Measurements from ENCODE around the gene CRB3. TPM values are rescaled to one million over a fixed set of nuclear protein-coding genes. Genes with fewer than 3 reads are reported as not detected.
A peak's percentile ranks its signal among the peaks of the same experiment; 100 is the strongest.

Gene CRB3
- total and polyA plus RNA-seq, 9 donors: 0.11 to 2.0 (median 0.51) TPM; not detected in 4

GRCh38 chr19:6509118-6509971 lies 45.3 kb downstream of the CRB3 start:
- H3K36me3 ChIP-seq (ENCODE audit: control insufficient read depth, insufficient read depth, low read length): no peaks in the 10 kb centered on the region
- WGBS (ENCODE audit: insufficient coverage): 80% methylated on average over 13 of the region's 20 CpGs
- H3K27me3 ChIP-seq (ENCODE audit: control insufficient read depth, insufficient read depth, low read length): no peaks in the 10 kb centered on the region
- H3K9me3 ChIP-seq (replicated peaks; ENCODE audit: control insufficient read depth, low read depth, low read length): no peaks in the 10 kb centered on the region
- H3K27ac ChIP-seq (ENCODE audit: low read length): no peak overlapping the region
- DNase-seq: no peak
- H3K4me1 ChIP-seq (ENCODE audit: control insufficient read depth, insufficient read depth, low read length): no peaks in the 10 kb centered on the region
- H3K4me3 ChIP-seq (ENCODE audit: low read length): no peak overlapping the region

- H3K4me3 ChIP-seq (ENCODE audit: low read length): no peak overlapping the region
- no peaks in the 10 kb centered on the region for H3K27me3 ChIP-seq (ENCODE audit: control insufficient read depth, insufficient read depth, low read length)
- no peaks in the 10 kb centered on the region for H3K4me1 ChIP-seq (ENCODE audit: control insufficient read depth, insufficient read depth, low read length)
- no peaks in the 10 kb centered on the region for H3K9me3 ChIP-seq (replicated peaks; ENCODE audit: control insufficient read depth, low read depth, low read length)
- no peak overlapping the region for H3K27ac ChIP-seq (ENCODE audit: low read length)
- 77% methylated on average over 4 of the region's 7 CpGs for WGBS (ENCODE audit: insufficient coverage)
- DNase-seq: no peak
- H3K36me3 ChIP-seq (ENCODE audit: control insufficient read depth, insufficient read depth, low read length): no peaks in the 10 kb centered on the region
Observed at GRCh38 chr19:6510618-6511017, 46.5 kb downstream of the CRB3 start.

- Histone ChIP-seq H3K36me3 (ENCODE audit: control insufficient read depth, insufficient read depth, low read length) (no peaks in the 10 kb centered on the region), H3K4me1 (ENCODE audit: control insufficient read depth, insufficient read depth, low read length) (peaks cover 11% of the 10 kb centered on the region), H3K9me3 (replicated peaks; ENCODE audit: control insufficient read depth, low read depth, low read length) (no peaks in the 10 kb centered on the region), H3K27me3 (ENCODE audit: control insufficient read depth, insufficient read depth, low read length) (no peaks in the 10 kb centered on the region), H3K27ac (ENCODE audit: low read length) (no peak overlapping the region), H3K4me3 (ENCODE audit: low read length) (no peak overlapping the region)
- WGBS (ENCODE audit: insufficient coverage): no CpG with 5 or more reads among the region's 9 CpGs
- DNase-seq: no peak
Observed at GRCh38 chr19:6514089-6514488, 50.0 kb downstream of the CRB3 start.

GRCh38 chr19:6514926-6515544 lies 51.0 kb downstream of the CRB3 start:
- no peaks in the 10 kb centered on the region for H3K9me3 ChIP-seq (replicated peaks; ENCODE audit: control insufficient read depth, low read depth, low read length)
- WGBS (ENCODE audit: insufficient coverage): 81% methylated on average over 12 of the region's 15 CpGs
- H3K36me3 ChIP-seq (ENCODE audit: control insufficient read depth, insufficient read depth, low read length): no peaks in the 10 kb centered on the region
- H3K27me3 ChIP-seq (ENCODE audit: control insufficient read depth, insufficient read depth, low read length): no peaks in the 10 kb centered on the region
- no peak for DNase-seq
- H3K27ac ChIP-seq (ENCODE audit: low read length): no peak overlapping the region
- H3K4me3 ChIP-seq (ENCODE audit: low read length): no peak overlapping the region
- H3K4me1 ChIP-seq (ENCODE audit: control insufficient read depth, insufficient read depth, low read length): peaks cover 11% of the 10 kb centered on the region

DNA sequence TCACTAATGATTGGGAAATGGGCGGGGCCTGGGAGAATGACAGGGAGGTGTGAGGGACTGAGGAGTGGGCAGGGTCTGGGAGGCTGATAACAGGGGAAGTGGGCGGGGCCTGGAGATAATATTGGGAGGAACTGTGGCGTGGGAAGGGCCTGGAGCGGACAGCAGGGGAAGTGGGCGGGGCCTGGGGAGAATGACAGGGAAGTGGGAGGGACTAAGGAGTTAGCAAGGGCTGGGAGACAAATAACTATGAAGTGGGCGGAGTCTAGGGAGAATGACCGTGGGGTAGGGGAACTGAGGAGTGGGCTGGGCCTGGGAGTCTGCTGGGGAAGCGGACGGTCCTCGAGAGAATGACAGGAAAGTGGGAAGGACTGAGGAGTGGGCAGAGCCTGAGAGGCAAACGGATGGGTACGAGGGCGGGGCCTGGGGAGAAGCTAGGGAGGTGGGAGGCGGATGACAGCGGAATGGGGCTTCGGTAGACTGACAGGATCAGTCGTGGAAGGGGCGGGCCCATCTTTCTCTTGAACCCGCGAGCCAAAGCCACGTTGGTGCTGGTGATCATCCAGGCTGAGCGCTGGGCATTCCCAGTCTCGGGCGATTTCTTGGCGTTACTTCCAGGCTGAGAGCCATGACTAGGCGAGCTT lies 52.1 kb downstream of the CRB3 start:
- Histone ChIP-seq H3K9me3 (replicated peaks; ENCODE audit: control insufficient read depth, low read depth, low read length) (no peaks in the 10 kb centered on the region), H3K27me3 (ENCODE audit: control insufficient read depth, insufficient read depth, low read length) (no peaks in the 10 kb centered on the region), H3K4me1 (ENCODE audit: control insufficient read depth, insufficient read depth, low read length) (peaks cover 11% of the 10 kb centered on the region), H3K27ac (ENCODE audit: low read length) (peak overlapping the region; percentile 69), H3K36me3 (ENCODE audit: control insufficient read depth, insufficient read depth, low read length) (no peaks in the 10 kb centered on the region), H3K4me3 (ENCODE audit: low read length) (peak overlapping the region; percentile 62)
- under 1% methylated on average over 25 of the region's 26 CpGs for WGBS (ENCODE audit: insufficient coverage)
- DNase-seq: peak; percentile 94

Other genes with a start within 250 kb of the CRB3 start
- 11.9 TPM for gene MLLT1, start 184.3 kb upstream of the CRB3 start, total RNA-seq
- gene MLLT1, start 184.3 kb upstream of the CRB3 start, polyA plus RNA-seq (ENCODE audit: insufficient read depth in 1 of 8, insufficient read length in 8 of 8, low replicate concordance in 1 of 8): 10 to 100 TPM; 43.8 to 63.4 (median 56.9) TPM
- gene ACER1, start 130.7 kb upstream of the CRB3 start, total RNA-seq: not detected
- gene ACER1, start 130.7 kb upstream of the CRB3 start, polyA plus RNA-seq (ENCODE audit: insufficient read depth in 1 of 8, insufficient read length in 8 of 8, low replicate concordance in 1 of 8): under 1 TPM in 2 of 8 donors, not detected in 6; 0.12 to 0.17 TPM
- 46.6 TPM for gene CLPP, start 102.7 kb upstream of the CRB3 start, total RNA-seq
- gene CLPP, start 102.7 kb upstream of the CRB3 start, polyA plus RNA-seq (ENCODE audit: insufficient read depth in 1 of 8, insufficient read length in 8 of 8, low replicate concordance in 1 of 8): 10 to 100 TPM; 57.1 to 73.3 (median 64.0) TPM
- gene ALKBH7, start 91.5 kb upstream of the CRB3 start, total RNA-seq: 99.9 TPM
- 100 to 1,000 TPM in 4 of 8 donors, 10 to 100 TPM in 4; 73.9 to 157 (median 101) TPM for gene ALKBH7, start 91.5 kb upstream of the CRB3 start, polyA plus RNA-seq (ENCODE audit: insufficient read depth in 1 of 8, insufficient read length in 8 of 8, low replicate concordance in 1 of 8)
- 1.2 TPM for gene PSPN, start 88.3 kb upstream of the CRB3 start, total RNA-seq
- gene PSPN, start 88.3 kb upstream of the CRB3 start, polyA plus RNA-seq (ENCODE audit: insufficient read depth in 1 of 8, insufficient read length in 8 of 8, low replicate concordance in 1 of 8): 1 to 10 TPM in 7 of 8 donors, under 1 TPM in 1; 0.88 to 1.5 (median 1.1) TPM
- 29.8 TPM for gene GTF2F1, start 71.1 kb upstream of the CRB3 start, total RNA-seq
- gene GTF2F1, start 71.1 kb upstream of the CRB3 start, polyA plus RNA-seq (ENCODE audit: insufficient read depth in 1 of 8, insufficient read length in 8 of 8, low replicate concordance in 1 of 8): 10 to 100 TPM; 59.6 to 73.8 (median 69.0) TPM
- 46.9 TPM for gene KHSRP, start 39.5 kb upstream of the CRB3 start, total RNA-seq
- 100 to 1,000 TPM; 165 to 256 (median 214) TPM for gene KHSRP, start 39.5 kb upstream of the CRB3 start, polyA plus RNA-seq (ENCODE audit: insufficient read depth in 1 of 8, insufficient read length in 8 of 8, low replicate concordance in 1 of 8)
- gene SLC25A41, start 30.5 kb upstream of the CRB3 start, total RNA-seq: 0.22 TPM
- under 1 TPM; 0.19 to 0.71 (median 0.50) TPM for gene SLC25A41, start 30.5 kb upstream of the CRB3 start, polyA plus RNA-seq (ENCODE audit: insufficient read depth in 1 of 8, insufficient read length in 8 of 8, low replicate concordance in 1 of 8)
- gene SLC25A23, start 4.5 kb upstream of the CRB3 start, total RNA-seq: 16.7 TPM
- gene SLC25A23, start 4.5 kb upstream of the CRB3 start, polyA plus RNA-seq (ENCODE audit: insufficient read depth in 1 of 8, insufficient read length in 8 of 8, low replicate concordance in 1 of 8): 10 to 100 TPM; 24.4 to 41.7 (median 31.7) TPM
- 0.13 TPM for gene DENND1C, start 17.5 kb downstream of the CRB3 start, total RNA-seq
- gene DENND1C, start 17.5 kb downstream of the CRB3 start, polyA plus RNA-seq (ENCODE audit: insufficient read depth in 1 of 8, insufficient read length in 8 of 8, low replicate concordance in 1 of 8): 1 to 10 TPM in 3 of 8 donors, under 1 TPM in 5; 0.59 to 2.1 (median 0.82) TPM
- gene TUBB4A, start 38.0 kb downstream of the CRB3 start, total RNA-seq: 0.18 TPM
- gene TUBB4A, start 38.0 kb downstream of the CRB3 start, polyA plus RNA-seq (ENCODE audit: insufficient read depth in 1 of 8, insufficient read length in 8 of 8, low replicate concordance in 1 of 8): 1 to 10 TPM in 1 of 8 donors, under 1 TPM in 7; 0.41 to 1.4 (median 0.54) TPM
- gene TNFSF9, start 66.8 kb downstream of the CRB3 start, total RNA-seq: 1.0 TPM
- 1 to 10 TPM in 2 of 8 donors, under 1 TPM in 6; 0.23 to 1.3 (median 0.93) TPM for gene TNFSF9, start 66.8 kb downstream of the CRB3 start, polyA plus RNA-seq (ENCODE audit: insufficient read depth in 1 of 8, insufficient read length in 8 of 8, low replicate concordance in 1 of 8)
- gene CD70, start 126.9 kb downstream of the CRB3 start, total RNA-seq: 1.4 TPM
- 1 to 10 TPM in 2 of 8 donors, under 1 TPM in 5, not detected in 1; 0.19 to 2.9 (median 0.49) TPM for gene CD70, start 126.9 kb downstream of the CRB3 start, polyA plus RNA-seq (ENCODE audit: insufficient read depth in 1 of 8, insufficient read length in 8 of 8, low replicate concordance in 1 of 8)
- gene TNFSF14, start 205.9 kb downstream of the CRB3 start, total RNA-seq: 0.04 TPM
- under 1 TPM in 7 of 8 donors, not detected in 1; 0.06 to 0.34 (median 0.07) TPM for gene TNFSF14, start 205.9 kb downstream of the CRB3 start, polyA plus RNA-seq (ENCODE audit: insufficient read depth in 1 of 8, insufficient read length in 8 of 8, low replicate concordance in 1 of 8)

Measured in muscle of leg (tissue), 11 donors.